Activated naive CD4-positive, alpha-beta T cell treated with anti-CD3 and anti-CD28 coated beads, Interleukin-2, amount 50 U/mL, for 72 hours (primary cell): ENCODE results near the gene EDA2R. TPM values are rescaled to one million over a fixed set of nuclear protein-coding genes. Genes with fewer than 3 reads are reported as not detected.
A peak's percentile ranks its signal among the peaks of the same experiment; 100 is the strongest.

Experiments used
- ATAC-seq, 2 donors: fragments of 150-1000 bp; cut with Tn5 transposase; 2 replicates each; pipeline ENCODE4 v1.10.0; 2021; ENCODE audit warnings: mild to moderate bottlenecking in 2 of 2, moderate library complexity in 2 of 2
- DNase-seq, 2 donors: peaks; one replicate each; pipeline ENCODE4 v3.0.0; 2021 to 2022; ENCODE audit warnings: low spot score in 2 of 2
- H3K27ac Mint-ChIP-seq, 2 donors: one replicate each; pipeline ENCODE4 v1.8.0; 2022; ENCODE audit warnings: mild to moderate bottlenecking in 2 of 2, mixed read lengths in 2 of 2
- H3K36me3 Mint-ChIP-seq, 2 donors: one replicate each; pipeline ENCODE4 v1.8.0; 2022; ENCODE audit warnings: mixed read lengths in 2 of 2
- H3K9me3 Mint-ChIP-seq, 2 donors: one replicate each; pipeline ENCODE4 v1.8.0; 2022; ENCODE audit warnings: mixed read lengths in 2 of 2
- total RNA-seq, 2 donors: library from RNA; stranded (reverse); gene quantifications; one replicate each; pipeline ENCODE4 v1.2.3, GENCODE V29; 2022

The EDA2R gene, protein sequence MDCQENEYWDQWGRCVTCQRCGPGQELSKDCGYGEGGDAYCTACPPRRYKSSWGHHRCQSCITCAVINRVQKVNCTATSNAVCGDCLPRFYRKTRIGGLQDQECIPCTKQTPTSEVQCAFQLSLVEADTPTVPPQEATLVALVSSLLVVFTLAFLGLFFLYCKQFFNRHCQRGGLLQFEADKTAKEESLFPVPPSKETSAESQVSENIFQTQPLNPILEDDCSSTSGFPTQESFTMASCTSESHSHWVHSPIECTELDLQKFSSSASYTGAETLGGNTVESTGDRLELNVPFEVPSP
- total RNA-seq: 1 to 10 TPM; 1.9 to 9.7 TPM

DNA sequence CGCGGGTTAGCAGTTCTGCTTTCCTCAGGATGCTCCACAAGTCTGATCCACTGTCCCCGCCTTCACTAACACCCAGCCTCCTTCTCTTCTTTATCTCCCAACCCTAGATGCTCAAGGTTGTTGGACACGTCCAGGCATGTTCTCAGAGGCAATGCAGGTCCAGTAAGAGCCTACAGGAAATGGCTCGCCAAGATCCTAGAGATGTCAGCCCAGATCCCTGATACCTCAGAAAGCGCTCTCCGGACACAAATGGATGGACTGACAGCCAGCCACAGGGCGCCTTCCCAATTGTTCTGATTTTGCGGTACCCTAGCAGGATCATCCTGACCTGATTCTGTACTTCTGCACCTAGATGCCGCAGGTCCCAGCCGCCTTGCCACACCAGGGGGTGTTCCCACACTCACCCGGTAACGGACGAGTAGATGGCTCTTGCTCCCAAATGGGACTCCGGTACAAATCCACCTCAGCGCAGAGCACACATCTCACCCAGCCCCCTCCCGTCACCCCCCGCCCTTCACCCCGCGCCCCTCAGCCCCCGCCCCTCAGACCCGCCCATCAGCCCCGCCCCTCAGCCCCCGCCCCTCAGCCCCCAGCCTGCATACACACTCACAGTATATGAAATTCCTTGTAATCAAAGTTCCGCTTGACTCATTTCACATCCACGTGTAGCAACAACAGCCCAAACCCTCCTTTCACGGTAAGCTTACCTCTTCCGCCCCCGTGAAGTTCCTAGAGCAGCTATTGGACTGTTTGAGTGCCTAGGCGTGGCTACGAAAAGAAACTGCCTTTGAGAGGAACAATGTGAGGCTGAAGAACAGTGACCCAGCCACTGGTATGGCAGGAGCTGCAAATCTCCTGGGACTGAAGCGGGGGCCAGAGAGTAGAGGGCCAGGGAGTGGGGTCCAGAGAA lies at the start of gene EDA2R:
TSS of gene EDA2R (minus strand) at position 488 of the 910 bp plus-strand sequence. CDS start 23,058 bp downstream, outside the sequence.
- DNase-seq: peak; percentile 21 to 54
- Mint-ChIP-seq H3K36me3 (no peaks in the 10 kb centered on the region), H3K9me3 (no peaks in the 10 kb centered on the region)

DNA sequence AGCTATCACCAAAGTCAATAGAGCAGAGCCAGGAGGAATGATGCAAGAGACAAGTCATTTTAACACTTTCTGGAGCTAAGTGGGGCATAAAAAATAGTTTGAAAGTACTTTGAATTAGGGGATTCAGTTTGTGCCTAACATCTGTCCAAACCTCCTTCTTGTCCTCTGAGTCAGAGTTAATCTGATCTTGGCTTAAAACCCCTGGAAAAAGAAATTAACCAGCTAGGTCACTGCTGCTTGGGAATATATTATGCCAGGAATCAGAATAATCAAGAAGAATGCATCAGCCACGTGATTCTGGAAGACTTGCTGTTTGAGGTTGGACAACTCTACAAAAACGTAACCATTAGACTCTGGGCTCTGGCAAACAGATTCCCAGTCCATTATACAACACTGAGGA lies 45.3 kb upstream of the EDA2R start:
- H3K36me3 Mint-ChIP-seq: no peaks in the 10 kb centered on the region
- no peak for ATAC-seq

More for the DNA sequence above, at the start of gene EDA2R:
- ATAC-seq: peak; percentile 93 to 97
- H3K27ac Mint-ChIP-seq: peak within 1 kb of the TSS; percentile 87 to 97

DNA sequence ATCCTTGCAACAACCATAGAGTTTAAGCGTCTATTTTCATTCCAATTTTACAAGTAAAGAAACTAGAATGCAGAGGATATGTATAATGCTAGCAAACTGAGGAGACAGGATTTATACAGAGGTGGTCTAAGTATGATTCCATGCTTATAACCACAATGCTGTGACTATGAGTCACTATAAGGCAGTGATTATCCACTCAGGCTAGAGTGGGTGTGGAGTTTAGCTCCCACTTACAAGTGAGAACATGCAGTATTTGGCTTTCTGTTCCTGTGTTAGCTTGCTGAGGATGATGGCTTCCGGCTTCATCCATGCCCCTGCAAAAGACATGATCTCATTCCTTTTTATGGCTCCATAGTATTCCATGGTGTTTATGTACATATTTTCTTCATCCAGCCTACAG lies 41.6 kb upstream of the EDA2R start:
- Mint-ChIP-seq H3K36me3 (no peaks in the 10 kb centered on the region), H3K27ac (no peak overlapping the region), H3K9me3 (no peaks in the 10 kb centered on the region)
- DNase-seq: no peak
- no peak for ATAC-seq

More for the DNA sequence above, 45.3 kb upstream of the EDA2R start:
- no peak for DNase-seq
- no peak overlapping the region for H3K27ac Mint-ChIP-seq
- H3K9me3 Mint-ChIP-seq: no peaks in the 10 kb centered on the region

DNA sequence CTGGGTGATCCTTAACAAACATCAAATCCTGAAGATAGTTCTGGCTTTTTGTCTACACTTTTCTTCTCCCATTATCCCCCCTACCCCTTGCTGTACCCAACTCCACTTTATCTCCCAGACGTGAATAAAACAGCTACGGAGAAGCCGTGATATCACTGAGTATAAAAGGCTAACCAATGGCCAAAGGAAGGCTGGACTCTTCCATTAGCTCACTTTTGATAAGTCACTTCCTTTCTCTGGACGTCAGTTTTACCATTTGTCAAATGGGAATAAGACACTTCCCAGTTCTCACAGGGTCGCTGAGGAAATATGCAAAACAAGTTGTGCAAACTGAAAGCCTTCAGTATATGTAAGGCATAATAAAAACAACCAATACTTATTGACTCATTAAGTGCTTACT lies 38.6 kb upstream of the EDA2R start:
- no peaks in the 10 kb centered on the region for H3K36me3 Mint-ChIP-seq
- DNase-seq (no peak), ATAC-seq (no peak)
- H3K9me3 Mint-ChIP-seq: no peaks in the 10 kb centered on the region
- H3K27ac Mint-ChIP-seq: no peak overlapping the region

DNA sequence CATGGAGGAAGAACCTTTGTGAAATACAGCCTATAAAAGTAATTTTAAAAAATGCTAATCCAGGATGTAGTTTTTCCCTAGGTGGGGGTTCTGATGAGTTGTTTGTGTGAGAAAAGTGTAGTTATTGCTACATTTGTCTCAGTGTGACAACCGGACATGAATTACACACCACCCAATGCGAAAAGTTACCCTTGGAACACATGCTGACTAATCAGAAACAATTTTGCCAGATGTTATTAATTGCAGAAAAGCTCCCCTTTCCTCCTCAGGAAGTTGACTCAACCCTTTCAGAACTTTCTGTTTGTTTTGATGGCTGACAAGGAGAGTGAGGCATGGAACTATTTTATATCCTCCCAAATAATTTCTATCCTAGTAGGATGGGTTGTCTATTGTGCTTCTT lies 38.1 kb upstream of the EDA2R start:
- peak in 1 of 2 donors; percentile 32 for ATAC-seq
- Mint-ChIP-seq H3K9me3 (no peaks in the 10 kb centered on the region), H3K27ac (no peak overlapping the region), H3K36me3 (no peaks in the 10 kb centered on the region)
- no peak for DNase-seq

DNA sequence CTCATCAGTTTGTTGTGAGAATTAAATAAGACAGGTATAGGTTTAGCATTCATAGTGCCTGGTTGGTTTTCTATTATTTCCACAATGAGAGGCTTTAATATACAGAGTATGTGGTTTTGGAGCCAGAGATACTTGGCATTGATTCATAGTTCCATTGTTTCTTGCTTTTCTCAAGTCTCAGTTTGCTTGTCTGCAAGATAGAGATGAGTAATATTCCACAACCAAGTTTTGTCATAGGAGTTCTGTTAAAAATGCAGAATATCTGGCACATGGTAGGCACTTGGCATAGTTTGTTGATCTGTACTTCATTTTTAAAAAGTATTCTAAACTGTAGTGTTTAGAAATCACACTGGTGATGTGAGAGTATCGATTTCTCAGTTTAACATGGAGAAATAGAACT lies 37.5 kb upstream of the EDA2R start:
- ATAC-seq: peak in 1 of 2 donors; percentile 58
- Mint-ChIP-seq H3K27ac (peak overlapping the region in 1 of 2 donors; percentile 53), H3K9me3 (no peaks in the 10 kb centered on the region), H3K36me3 (no peaks in the 10 kb centered on the region)
- DNase-seq: no peak

DNA sequence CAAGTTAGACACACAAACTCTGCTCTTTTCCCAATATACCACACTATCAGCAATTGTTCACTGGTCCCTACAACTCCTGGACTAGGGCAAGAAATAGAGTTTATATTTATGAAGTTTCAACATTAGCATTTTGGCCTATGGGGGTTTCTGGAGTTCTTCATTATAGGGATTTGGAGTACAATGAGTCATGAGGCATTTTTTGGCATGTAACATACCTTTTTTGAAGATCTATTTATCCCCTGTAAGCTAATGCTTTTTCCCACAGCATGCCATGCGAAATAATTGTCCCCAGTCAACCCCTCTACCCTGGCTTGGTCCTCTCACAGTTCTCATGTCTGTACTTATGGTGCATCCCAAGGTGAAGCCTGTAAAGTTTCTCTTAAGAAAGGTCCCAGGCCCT lies 36.7 kb upstream of the EDA2R start:
- no peaks in the 10 kb centered on the region for H3K36me3 Mint-ChIP-seq
- no peak overlapping the region for H3K27ac Mint-ChIP-seq
- ATAC-seq (no peak), DNase-seq (no peak)
- no peaks in the 10 kb centered on the region for H3K9me3 Mint-ChIP-seq

DNA sequence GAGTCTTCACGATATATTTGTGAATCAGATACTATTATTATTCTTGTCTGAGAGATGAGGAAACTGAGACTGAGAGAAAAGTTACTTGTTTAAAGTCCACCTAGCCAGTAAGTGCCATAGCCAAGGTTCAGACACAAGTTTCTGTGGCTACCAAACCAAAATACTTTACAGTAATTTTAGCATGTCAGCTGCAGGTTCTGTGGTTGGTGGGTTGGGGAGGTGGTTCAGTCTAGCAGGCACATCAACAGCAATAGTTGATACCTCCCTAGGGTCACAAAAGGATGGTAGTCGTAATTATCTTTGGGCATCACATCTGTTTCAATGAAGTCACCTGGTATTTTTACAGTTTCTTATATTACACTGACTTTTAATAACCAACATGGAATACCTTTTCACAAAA lies 35.6 kb upstream of the EDA2R start:
- no peaks in the 10 kb centered on the region for H3K36me3 Mint-ChIP-seq
- H3K9me3 Mint-ChIP-seq: no peaks in the 10 kb centered on the region
- H3K27ac Mint-ChIP-seq: no peak overlapping the region
- ATAC-seq (no peak), DNase-seq (no peak)

DNA sequence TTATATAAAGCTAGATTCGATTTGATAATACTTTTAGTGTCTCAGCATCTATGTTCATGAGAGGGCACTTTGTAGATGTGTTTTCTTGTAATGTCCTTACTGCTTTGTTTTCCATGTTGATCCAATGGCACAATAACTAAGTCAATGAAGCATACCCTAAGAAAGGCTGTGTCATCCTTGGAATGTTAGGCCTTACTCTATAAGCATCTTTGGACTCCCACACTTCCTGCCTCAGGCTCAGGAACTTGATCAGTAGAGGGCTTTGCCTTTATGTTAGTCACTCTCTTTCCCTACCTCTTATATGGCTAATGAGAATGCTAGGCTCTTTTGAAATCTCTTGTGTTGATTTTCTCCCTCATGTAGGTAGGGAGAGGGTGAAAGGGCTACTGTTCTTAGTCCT lies 33.2 kb upstream of the EDA2R start:
- ATAC-seq: no peak
- no peaks in the 10 kb centered on the region for H3K9me3 Mint-ChIP-seq
- DNase-seq: no peak
- no peak overlapping the region for H3K27ac Mint-ChIP-seq
- H3K36me3 Mint-ChIP-seq: no peaks in the 10 kb centered on the region

DNA sequence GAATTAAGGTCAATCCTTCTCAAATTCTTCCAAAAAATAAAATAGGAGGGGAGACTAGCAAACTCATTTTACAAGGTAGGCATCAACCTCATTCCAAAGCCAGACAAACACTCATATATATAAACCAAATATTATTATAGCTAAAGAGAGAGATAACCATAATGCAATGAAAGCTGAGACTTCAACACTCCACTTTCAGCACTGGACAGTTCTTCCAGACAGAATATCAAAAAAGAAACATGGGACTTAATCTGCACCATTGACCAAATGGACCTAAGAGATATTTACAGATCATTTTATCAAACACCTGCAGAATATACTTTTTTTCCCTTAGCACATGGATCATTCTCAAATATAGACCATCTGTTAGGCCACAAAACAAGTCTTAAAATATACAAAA lies 15.5 kb upstream of the EDA2R start:
- Mint-ChIP-seq H3K9me3 (peaks cover 0 to 3% of the 10 kb centered on the region in 2 donors), H3K27ac (no peak overlapping the region), H3K36me3 (no peaks in the 10 kb centered on the region)
- ATAC-seq (no peak), DNase-seq (no peak)

DNA sequence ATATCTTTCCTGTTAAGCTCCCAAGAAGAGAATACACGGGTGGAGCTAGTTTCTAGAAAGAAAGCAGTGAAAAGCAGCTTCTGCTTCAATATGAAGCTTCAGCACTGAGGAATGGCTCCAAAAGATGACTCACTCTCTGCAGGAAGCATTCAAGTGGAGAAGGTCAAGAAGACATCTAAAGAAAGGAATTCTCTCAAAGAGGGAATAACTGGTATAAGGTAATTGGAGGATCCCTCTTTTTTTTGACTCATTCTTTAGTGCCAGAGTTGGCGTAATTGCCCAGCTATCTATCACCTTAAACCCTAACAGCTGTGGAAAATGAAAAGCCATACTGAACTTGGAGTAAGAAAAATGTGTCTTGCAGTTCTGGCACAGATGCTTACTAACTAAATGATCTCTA lies 3.5 kb downstream of the EDA2R start:
- no peak overlapping the region for H3K27ac Mint-ChIP-seq
- no peak for ATAC-seq

DNA sequence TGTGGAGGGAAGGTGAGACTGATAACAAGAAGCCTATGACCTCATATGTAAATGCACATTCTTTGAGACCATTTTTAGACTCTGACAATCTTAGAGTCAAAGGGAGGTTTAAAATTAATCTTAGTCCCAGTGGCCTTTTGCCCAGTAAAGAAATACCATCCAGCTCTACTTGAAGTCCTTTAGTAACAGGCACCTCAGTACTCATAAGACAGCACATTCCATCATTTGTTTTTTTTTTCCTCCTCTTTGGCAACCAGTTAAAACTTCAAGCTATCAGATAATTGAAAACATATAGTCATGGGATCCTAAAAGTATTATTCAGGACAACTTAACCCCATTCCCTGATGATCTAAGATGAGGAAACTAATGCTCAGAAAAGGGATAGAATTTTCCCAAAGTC lies 4.6 kb downstream of the EDA2R start:
- Mint-ChIP-seq H3K27ac (no peak overlapping the region), H3K9me3 (no peaks in the 10 kb centered on the region), H3K36me3 (no peaks in the 10 kb centered on the region)
- DNase-seq (no peak), ATAC-seq (no peak)

More for the DNA sequence above, 3.5 kb downstream of the EDA2R start:
- DNase-seq: no peak
- Mint-ChIP-seq H3K9me3 (no peaks in the 10 kb centered on the region), H3K36me3 (no peaks in the 10 kb centered on the region)

DNA sequence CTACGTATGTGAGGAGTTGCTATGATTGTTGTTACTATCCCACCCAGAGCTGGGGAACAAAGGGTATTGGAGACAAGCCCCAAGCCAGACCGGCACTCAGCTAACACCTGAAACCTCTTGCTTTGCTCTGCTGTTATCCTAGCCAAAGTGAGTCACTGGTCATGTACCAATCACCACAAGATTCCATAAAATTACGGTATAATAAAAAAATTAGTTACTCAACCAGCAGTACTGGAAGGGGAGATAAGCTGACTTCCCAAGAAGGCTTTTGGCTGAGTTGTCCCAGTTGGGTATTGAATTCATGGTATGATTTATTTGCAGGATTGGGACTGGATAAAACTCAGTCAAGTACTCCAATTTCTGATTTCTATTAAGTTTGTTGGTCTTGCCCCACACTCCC lies 5.3 kb downstream of the EDA2R start:
- ATAC-seq (no peak), DNase-seq (no peak)
- Mint-ChIP-seq H3K27ac (no peak overlapping the region), H3K36me3 (no peaks in the 10 kb centered on the region), H3K9me3 (no peaks in the 10 kb centered on the region)

DNA sequence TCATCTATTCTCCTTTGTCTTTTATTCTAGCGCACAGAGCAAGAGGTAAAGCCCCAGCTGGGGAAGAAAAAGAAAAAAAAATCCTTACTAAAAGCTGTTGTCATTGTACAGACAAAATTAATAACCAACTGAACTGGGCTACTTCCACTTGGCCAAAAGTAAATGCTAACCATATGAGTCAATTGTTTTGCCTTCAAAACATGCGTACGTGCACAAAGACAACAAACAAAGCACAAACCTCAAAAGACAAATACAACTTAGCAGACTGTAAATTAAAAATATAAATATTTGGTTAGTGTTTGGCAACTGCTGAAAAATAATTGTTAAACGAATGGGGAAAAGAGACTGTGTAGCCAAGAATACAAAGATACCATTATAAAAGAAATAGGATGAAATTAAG lies 5.9 kb downstream of the EDA2R start:
- ATAC-seq (no peak), DNase-seq (no peak)
- H3K9me3 Mint-ChIP-seq: peaks cover 0 to 3% of the 10 kb centered on the region in 2 donors
- H3K27ac Mint-ChIP-seq: no peak overlapping the region
- no peaks in the 10 kb centered on the region for H3K36me3 Mint-ChIP-seq

DNA sequence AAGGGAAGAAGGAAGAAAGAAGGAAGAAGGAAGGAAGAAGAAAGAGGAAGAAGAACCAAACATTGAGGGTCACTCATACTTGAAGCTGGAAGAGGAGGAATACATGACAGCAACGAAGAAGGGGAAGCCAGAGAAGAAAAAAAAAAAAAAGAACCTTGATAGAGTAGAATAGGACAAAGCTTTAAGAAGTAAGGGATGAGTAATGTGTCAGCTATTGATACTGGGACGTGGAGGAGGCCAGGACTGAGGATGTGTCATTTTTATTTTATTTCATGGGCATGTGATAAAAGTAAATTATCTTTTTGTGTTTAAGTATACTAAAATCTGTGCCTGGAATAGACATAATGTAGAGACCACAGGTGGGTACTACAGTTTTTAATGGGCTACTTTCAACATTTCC lies 6.4 kb downstream of the EDA2R start:
- DNase-seq: no peak
- Mint-ChIP-seq H3K27ac (no peak overlapping the region), H3K9me3 (peaks cover 0 to 5% of the 10 kb centered on the region in 2 donors), H3K36me3 (no peaks in the 10 kb centered on the region)
- ATAC-seq: no peak

DNA sequence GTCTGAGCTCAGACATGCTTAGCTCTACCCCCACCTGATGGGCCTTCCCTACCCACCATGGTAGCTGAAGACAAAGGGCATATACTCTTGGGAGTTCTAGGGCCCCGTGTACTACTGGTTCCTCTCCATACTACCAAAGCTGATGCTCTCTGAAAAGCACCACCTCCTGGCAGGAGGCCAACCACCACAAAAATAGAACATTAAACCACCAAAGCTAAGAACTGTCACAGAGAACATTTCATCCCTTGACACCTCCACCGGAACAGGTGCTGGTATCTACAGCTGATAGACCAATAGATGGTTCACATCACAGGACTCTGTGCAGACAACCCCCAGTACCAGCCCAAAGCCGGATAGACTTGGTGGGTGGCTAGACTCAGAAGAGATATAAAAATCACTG lies 13.4 kb downstream of the EDA2R start:
- H3K9me3 Mint-ChIP-seq: peaks cover 4 to 8% of the 10 kb centered on the region in 2 donors
- no peak overlapping the region for H3K27ac Mint-ChIP-seq
- ATAC-seq (no peak), DNase-seq (no peak)
- H3K36me3 Mint-ChIP-seq: no peaks in the 10 kb centered on the region

DNA sequence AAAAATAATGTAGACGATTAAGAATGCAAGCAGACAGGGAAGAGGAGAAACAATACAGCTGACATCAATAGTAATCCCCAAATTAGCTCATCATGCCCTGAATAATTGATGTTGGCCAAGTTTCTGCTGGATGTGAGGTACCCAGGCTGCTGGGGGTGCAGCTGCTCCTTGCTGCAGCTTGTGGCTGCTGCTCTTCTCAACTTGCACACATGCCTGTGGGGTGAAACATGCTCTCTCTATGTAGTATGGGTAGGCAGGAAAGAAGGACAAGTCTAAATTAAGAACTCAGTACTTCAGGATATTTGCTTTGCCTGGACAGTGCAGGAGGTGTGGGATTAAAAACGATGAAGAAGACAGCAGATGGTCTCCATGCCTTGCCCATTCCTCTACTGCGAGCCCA lies 16.7 kb downstream of the EDA2R start:
- no peaks in the 10 kb centered on the region for H3K36me3 Mint-ChIP-seq
- no peak for ATAC-seq
- no peak for DNase-seq
- H3K9me3 Mint-ChIP-seq: peaks cover 4% of the 10 kb centered on the region in 2 donors
- H3K27ac Mint-ChIP-seq: no peak overlapping the region

DNA sequence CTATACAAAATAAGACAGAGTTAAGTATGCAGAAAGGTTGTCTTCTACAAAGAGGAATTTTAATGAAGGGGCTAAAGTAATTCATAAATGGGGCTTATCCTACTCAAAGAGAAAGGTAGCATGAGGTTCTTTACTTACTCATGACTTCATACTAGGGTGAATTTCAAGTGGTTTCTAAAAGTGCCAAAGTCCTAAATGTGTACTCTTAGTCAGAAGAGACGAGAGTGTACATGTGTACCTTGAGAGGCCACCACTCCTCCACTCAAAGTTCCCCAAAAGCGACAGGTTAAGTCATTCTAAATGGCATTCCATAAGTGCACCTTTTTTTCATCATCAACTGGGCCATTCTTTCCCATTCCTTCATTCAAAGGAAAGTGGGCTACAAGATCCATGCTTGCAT lies 21.9 kb downstream of the EDA2R start:
- DNase-seq (no peak), ATAC-seq (no peak)
- H3K9me3 Mint-ChIP-seq: no peaks in the 10 kb centered on the region
- H3K36me3 Mint-ChIP-seq: no peaks in the 10 kb centered on the region
- H3K27ac Mint-ChIP-seq: no peak overlapping the region
